Kidney tubule cell (primary cell): ENCODE measurements around the gene BRI3.
"Not testable (repeated sequence)": the region's sequence is repeated elsewhere in the genome, so short reads cannot be mapped to it uniquely, and the experiment has no call there.

Experiments
- DNase-seq: peaks from one replicate; pipeline ENCODE4 v3.0.0-alpha.2; 2018; ENCODE audit warnings: low spot score

The BRI3 gene

DNA sequence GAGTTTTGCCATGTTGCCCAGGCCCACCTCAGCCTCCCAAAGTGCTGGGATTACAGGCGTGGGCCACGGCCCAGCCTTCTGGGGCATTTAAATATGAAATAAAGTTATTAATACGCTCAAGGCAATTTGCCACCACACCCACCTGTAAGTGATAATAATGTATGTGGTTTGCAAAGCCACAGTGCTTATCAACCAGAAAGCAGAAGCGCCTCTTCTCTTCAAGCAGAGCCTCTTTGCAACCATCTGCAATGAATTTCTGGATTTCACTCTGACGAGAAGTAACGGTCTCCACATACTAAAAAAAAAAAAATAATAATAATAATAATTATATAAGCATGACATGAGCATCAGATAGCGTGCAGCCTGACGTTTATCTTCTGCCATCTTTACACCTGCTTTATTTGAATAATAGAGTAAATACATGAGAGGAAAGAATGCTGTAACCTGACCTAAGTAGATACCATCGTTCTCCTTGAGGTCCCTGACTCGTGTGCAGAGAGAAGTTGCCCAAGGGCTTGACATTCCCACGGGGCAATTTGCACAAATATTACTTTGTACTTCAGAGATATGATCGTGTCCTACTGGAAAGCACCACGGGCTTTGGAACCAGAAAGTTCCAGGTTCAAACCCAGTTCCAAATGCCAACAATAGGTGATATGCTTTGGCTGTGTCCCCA, 34.0 kb downstream of the BRI3 start:
- DNase-seq = no peak

DNA sequence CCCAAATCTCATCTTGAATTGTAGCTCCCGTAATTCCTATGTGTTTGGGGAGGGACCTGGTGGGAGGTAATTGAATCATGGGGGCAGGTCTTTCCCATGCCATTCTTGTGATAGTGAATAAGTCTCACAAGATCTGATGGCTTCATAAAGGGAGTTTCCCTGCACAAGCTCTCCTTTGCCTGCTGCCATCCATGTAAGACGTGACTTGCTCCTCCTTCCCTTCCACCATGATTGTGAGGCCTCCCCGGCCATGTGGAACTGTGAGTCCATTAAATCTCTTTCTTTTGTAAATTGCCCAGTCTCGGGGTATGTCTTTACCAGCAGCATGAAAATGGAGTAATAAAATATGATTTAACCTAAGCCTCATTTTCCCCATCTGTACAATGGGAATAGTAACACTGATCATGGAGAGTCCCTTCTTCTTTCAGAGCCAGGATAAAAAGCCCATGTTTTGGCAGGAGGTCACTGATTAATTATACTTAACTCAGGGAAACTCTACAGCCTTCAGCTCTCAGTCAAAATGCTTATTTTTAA, 34.6 kb downstream of the BRI3 start:
- not testable (repeated sequence) for DNase-seq

DNA sequence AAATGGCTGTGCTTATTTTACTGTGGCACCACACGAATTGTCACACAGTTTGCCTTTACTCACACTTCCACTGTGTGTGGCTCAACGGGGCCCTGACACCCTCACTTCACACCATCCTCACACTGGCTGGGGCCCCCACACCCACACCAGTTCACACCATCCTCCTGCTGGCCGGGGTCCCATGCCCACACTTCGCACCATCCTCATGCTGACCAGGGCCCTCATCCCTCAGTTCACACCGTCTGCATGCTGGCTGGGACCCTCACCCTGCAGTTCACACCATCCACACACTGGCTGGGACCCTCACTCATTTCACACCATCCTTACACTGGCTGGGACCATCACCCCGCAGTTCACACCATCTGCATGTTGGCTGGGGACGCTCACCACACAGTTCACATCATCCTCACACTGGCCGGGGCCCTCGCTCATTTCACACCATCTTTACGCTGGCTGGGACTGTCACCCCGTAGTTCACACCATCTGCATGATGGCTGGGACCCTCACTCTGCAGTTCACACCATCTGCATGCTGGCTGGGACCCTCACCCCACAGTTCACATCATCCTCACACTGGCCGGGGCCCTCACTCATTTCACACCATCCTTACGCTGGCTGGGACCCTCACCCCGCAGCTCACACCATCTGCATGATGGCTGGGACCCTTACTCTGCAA, 36.0 kb downstream of the BRI3 start:
- no peak for DNase-seq

DNA sequence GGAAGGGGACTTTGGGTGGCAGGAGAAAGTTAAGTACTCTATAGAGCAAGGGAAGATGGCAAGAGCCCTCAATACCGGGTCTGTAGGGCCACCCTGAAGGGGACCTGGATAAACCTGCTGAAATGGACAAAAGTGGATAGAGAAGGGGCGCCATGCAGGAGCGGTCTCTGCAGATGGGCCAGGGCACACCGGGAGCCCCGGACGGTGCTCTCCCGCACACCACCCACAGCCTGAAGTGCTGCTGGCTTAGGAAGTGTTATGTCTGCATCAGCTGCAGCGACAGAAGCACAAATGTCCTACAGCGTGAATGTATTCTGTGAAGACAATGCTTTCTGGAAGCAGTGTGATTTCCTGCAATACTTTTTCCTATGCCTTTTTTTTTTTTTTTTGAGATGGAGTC, 37.7 kb downstream of the BRI3 start:
- DNase-seq = no peak

DNA sequence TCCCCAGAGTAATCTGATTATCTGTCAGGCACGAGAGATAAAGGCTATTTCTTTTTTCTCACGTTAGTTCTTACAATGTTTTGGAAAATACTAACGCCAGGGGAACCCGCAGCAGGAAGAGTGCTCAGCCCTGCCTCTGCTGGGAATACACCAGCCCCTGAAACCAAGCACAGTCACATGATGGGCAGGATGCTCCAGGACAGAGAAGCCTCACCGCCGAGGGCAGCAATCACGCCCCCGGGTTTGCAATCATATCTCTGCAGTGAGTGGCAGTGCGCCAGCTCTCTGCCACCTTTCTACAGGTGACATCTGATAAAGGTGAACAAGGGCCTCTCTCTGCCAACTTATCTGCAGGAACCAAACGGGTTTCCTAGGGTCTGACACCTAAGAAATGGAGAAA, 39.8 kb downstream of the BRI3 start:
- DNase-seq = no peak

DNA sequence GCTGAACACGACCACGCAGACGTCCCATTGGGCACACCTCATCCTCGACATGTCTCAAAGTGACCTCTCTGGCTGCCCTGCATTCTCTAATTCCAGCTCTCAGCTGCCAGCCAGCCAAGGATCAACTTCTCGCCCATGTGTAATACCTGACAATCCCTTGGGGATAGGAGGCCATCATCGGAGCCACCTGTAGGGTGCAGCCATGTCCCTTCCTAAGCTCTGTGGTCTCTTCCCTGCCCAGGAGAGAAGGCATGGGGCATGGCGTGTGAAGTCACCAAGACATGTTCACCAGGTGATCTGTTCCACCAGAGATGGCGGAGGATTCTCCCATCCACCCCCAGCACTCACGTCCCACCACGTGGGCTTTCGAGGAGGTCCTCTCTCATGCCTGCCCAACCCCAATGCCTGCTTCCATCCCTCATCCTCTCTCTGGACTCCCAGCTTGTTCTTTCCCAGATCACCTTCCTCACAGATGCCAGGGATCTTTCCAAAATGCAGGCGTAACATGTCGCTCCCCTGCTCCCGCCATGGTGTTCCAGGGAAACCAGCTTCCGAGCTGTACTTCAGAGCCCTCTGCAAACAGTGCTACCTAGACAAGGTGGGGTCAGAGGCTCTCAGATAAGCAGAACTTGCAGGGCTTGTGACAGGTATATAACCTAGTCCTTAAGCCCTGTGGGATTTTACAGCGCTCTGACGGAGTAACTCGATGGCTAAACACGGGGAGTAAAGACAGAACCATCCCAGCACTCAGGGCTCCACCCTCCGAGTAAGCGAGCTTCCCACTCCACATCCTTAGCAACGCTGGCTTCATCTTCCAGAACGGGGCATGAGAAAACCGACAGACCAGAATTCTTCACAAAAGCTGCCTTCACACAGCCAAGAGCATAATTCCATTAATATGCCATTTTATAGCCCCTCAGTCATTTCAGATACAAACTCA, 41.1 kb downstream of the BRI3 start:
- DNase-seq = no peak

DNA sequence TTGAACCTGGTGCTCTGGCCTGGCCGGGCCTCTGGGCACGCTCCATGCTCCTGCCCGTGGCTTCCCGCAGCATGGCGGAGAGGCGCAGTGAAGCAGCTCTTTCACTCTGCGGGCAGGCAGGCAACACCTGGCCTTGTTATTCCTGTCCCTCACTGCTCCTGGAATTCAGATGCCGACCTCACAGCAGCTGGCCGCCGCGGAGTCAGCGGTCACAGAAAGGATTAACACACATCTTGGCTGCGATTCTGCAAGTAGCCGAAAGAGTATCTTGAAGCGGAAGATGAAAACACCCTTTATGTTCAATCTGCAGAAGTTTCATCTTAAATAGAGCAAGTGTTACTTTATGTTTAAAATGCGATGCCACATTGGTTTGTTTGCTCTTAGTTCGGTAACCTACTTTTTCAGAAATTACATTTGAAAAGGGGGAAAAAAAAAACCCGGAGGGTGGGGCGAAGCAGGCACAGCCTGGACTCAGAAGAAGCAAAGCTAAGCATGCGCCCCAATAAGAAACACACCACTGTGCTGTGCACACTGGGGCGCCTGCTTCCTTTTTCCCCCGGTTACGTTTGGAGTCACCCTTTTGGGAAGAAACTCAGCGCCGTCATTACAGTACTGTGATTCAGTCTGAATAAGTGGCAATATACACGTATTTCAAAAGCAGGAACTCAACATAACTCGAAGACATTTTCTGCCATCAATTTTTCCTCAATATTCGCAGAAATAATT, 42.3 kb downstream of the BRI3 start:
- no peak for DNase-seq

DNA sequence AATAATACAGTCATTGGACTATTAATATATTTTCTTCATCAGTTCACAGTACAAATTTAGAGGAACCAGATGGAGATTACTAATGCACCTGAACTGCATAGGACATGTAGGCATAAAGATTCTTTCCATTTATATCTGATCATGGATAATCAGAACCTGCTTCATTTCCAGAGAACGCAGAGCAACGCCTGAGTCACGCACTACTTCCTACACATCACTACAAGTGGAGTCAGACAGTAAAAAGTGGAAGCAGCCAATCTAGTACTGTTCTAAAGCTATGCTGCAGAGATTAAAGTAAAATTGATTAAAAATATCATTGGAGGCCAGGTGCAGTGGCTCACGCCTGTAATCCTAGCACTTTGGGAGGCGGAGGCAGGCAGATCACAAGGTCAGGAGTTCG, 43.3 kb downstream of the BRI3 start:
- no peak for DNase-seq

DNA sequence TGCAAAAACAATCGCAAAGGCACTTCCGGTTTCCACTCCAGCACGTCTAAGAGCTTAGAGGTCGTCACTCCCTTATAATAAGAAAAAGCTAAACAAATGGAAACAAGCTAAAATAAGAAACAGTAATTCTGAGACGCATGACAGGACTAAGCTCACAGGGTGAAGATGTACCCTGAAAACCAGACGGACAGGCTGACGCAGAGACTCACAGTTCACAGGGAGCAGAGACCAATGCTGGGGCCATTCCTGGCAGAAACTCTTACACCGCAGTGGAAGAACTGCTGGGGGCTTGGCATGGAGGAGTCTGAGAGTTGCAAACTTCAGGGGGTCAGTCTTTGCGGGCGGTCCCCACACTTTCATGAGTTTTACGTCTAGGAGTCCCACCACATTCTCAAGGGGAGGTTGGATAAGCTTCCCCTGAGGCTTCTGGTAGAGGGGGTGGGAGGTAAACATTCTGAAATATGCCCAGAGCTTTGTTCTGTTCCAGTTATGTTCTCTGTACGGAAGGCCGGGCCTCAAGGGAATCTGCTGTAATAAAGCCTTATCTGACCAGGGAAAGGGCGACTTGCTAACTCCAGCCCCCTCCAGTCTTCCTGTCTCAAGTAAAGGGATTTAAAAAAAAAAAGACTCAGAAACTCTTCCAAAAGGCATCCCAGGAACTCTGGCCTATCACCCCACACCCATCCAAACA, 47.8 kb downstream of the BRI3 start:
- no peak for DNase-seq

DNA sequence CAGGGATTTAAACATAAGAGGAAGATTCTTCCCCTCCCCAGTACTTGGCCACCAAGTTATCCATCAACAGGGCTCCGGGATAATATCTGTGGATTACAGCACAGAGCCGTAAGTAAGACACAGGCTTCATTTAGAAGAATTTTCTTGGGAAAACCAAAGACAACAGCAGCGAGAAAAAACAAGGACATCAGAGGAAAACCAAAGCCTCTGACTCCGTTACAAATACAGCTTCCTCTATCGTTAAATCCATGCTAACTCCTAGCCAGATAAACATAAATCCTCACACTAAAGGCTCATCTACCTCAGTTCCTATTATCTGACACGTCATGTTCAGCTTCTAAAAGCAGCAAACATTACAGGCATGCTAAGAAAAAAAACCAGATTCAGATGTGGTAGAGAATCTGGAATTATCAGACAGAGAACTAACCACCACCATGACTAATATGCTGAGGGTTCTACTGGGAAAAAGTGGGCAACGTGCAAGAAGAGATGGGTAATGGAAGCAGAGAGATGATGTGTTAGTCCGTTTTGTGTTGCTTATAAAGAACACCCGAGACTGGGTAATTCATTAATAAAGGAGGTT, 48.4 kb downstream of the BRI3 start:
- DNase-seq = no peak

DNA sequence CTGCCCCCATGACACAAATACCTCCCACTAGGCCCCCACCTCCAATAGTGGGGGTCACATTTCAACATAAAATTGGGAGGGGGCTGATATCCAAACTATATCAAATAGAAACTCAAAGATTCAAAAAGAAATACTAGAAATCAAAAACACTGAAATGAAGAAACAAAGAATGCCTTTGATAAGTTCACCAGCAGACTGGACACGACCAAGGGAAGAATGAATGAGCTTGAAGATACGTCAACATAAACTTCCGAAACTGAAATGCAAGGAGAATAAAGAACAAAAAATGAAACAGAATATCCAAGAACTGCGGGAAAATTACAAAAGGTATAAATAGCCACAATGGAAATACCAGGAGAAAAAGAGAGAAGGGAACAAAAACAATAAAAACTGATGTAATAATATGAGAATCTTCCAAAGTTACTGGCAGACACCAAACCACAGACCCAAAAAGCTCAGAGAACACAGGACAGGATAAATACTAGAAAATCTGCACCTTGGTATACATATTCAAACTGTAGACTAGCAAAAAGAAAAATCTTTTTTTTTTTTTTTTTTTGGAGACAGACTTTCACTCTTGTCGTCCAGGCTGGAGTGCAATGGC, 49.5 kb downstream of the BRI3 start:
- DNase-seq = no peak

DNA sequence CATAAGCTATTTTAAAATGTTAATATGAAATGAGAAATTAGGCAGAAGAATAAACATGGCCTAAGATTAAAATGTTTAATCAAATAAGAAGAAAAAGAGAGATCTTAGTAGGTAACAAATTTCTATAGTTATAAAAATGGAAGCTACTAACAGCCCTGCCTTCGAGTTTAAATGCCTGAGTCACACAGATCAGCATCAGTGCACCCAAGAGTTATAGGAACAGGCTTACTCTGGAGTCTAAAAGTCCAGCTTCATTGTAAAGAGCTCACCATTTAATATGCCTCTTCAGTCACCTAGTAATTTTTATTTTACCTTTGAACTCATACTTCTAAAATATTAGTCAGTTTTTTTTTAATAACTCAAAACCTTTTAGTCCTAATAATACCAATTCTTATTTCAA, 52.6 kb downstream of the BRI3 start:
- DNase-seq = peak; percentile 17

DNA sequence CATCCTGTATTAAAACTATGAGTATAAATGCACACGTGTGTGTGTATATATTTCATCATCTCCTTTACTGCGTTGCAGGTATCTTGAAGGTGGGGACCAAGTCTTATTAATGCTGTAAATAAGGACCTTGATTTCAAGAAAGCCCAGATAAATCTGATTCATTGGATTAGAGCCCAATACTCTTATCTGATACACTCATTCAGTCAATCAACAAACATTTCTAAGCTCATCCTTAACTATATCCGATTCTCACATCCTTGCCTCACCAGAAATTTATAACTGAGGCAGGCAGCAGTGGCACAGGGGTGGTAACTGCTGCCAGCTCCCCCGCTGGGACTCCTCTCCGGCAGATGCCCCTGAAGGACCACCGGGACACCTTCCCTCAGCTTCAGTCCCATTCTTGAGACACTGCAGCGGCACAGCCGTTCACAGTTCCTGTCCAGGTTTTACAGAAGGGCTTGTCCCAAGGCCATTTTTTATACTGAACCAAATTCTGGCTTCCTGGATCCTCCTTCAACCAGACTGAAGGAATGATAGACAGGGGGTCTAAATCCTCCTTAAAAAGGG, 54.0 kb downstream of the BRI3 start:
- DNase-seq = no peak

DNA sequence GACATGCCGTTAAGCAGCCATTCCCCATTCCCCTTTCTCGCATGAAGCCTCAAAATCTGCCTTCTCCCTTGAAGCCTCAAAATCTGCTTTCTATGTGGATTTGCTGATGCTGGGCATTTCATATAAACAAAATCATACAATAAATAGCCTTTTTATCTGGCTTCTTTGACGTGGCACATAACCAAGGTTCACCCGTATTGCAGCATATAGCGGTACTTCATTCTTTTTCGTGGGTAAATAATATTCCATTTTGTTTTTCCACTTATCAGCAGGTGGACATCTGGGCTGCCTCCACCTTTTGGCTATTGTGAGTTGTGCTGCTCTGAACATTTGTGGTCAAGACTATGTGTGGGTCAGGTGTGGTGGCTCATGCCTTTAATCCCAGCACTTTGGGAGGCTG, 57.0 kb downstream of the BRI3 start:
- DNase-seq = no peak

DNA sequence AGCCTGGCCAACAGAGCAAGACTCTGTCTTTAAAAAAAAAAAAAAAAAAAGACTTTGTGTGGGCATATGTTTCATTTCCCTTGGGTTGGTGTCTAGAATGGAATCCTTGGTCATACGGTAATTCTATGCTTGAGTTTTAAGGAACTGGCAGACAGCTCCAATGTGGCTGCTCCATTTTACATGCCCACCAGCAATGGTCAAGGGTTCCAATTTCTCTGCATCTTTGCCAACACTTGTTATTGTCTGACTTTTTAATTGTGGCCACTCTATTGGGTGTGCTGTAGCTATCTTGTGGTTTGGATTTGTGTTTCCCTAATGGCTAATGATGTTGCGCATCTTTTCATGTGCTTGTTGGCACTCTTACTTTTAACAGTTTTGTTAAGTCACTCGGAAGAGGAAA, 57.6 kb downstream of the BRI3 start:
- no peak for DNase-seq

DNA sequence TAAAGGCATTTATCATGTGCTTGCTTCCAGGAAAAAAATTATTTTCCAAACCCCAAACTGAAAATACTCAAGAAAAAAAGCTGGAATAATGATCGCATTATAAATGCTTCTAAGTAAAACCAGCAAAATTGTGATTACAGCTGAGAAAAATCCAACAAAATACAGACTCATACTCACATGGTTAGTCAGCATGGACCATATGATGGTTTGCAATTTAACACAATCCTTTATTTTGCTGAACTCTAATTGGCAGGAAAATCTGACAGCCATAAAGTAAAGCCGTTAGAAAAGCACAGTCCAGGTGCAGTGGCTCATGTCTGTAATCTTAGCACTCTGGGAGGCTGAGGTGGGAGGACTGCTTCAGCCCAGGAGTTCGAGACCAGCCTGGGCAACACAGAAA, 59.6 kb downstream of the BRI3 start:
- peak; percentile 23 for DNase-seq
